Natural killer cell (primary cell): Measurements from ENCODE around the gene SYNGR3. TPM values are rescaled to one million over a fixed set of nuclear protein-coding genes. Genes with fewer than 3 reads are reported as not detected.

Experiments
- ATAC-seq, 3 donors: fragments of 150-1000 bp in 2 of 3; fragments of 200-7000 bp in 1 of 3; cut with Tn5 transposase; 1 replicate in 1 of 3; 2 replicates in 2 of 3; pipeline ENCODE4 v1.10.0; 2021; ENCODE audit warnings: mild to moderate bottlenecking in 2 of 3, moderate library complexity in 2 of 3
- DNase-seq, 2 donors: peaks; one replicate each; pipeline versions ENCODE4 v3.0.0 to v3.0.0-alpha.2; 2013 to 2021; ENCODE audit warnings: mixed read lengths in 1 of 2
- H3K27ac ChIP-seq: one replicate; pipeline ENCODE4 v1.5.1; 2013; ENCODE audit warnings: mild to moderate bottlenecking, low read length
- H3K27me3 ChIP-seq: one replicate; pipeline ENCODE4 v1.6.1; 2013; ENCODE audit warnings: low read length; ENCODE audit not compliant: control insufficient read depth, insufficient read depth
- H3K36me3 ChIP-seq: one replicate; pipeline ENCODE4 v1.6.1; 2013; ENCODE audit warnings: low read length; ENCODE audit not compliant: control insufficient read depth, insufficient read depth
- H3K4me1 ChIP-seq: one replicate; pipeline ENCODE4 v1.6.1; 2013; ENCODE audit warnings: low read length; ENCODE audit not compliant: control insufficient read depth, insufficient read depth
- H3K4me3 ChIP-seq: one replicate; pipeline ENCODE4 v1.5.1; 2013; ENCODE audit warnings: low read length
- H3K9me3 ChIP-seq: one replicate; pipeline ENCODE4 v1.6.1; 2013; ENCODE audit warnings: low read length; ENCODE audit not compliant: control insufficient read depth, insufficient read depth
- H3K27ac Mint-ChIP-seq, 2 donors: one replicate each; pipeline ENCODE4 v1.8.0; 2022; ENCODE audit warnings: mild to moderate bottlenecking in 2 of 2, mixed read lengths in 2 of 2, moderate library complexity in 1 of 2
- H3K27me3 Mint-ChIP-seq, 2 donors: one replicate each; pipeline ENCODE4 v1.8.0; 2022; ENCODE audit warnings: low read depth in 2 of 2, mixed read lengths in 2 of 2
- H3K36me3 Mint-ChIP-seq: one replicate; pipeline ENCODE4 v1.8.0; 2022; ENCODE audit warnings: mixed read lengths
- H3K4me1 Mint-ChIP-seq, 2 donors: one replicate each; pipeline ENCODE4 v1.8.0; 2022; ENCODE audit warnings: mixed read lengths in 2 of 2
- H3K4me3 Mint-ChIP-seq: one replicate; pipeline ENCODE4 v1.8.0; 2022; ENCODE audit warnings: mild to moderate bottlenecking, moderate library complexity, mixed read lengths
- H3K9me3 Mint-ChIP-seq, 2 donors: one replicate each; pipeline ENCODE4 v1.8.0; 2022; ENCODE audit warnings: mixed read lengths in 2 of 2
- WGBS: methylation state at CpG from one replicate; pipeline ENCODE4 v1.1.7; 2013; ENCODE audit warnings: missing lambda C conversion rate; ENCODE audit not compliant: insufficient coverage; 5-methylcytosine and 5-hydroxymethylcytosine counted together
- intact Hi-C: fragments of 100-400 bp; cut with micrococcal nuclease; formaldehyde crosslinking; loops from one replicate; pipeline ENCODE4 v1.14.2; 2022
- total RNA-seq, 4 donors: library from RNA; stranded (reverse); fragments of 120-200 nt in 1 of 4; gene quantifications; one replicate each; pipeline versions ENCODE4 v1.2.3 to v1.2.4, GENCODE V29; 2013 to 2022
- TF ChIP-seq, protein P1 (sequence below): fragments of 200-600 bp; IDR thresholded peaks from one replicate; pipeline ENCODE4 v1.8.0; 2022; ENCODE audit warnings: antibody characterized with exemption

Gene SYNGR3
- total RNA-seq, 3 donors from 2014 or later (not counting 1 experiment from before 2014, with no cell fraction given) = 10.3 to 19.3 (median 19.1) TPM

DNA sequence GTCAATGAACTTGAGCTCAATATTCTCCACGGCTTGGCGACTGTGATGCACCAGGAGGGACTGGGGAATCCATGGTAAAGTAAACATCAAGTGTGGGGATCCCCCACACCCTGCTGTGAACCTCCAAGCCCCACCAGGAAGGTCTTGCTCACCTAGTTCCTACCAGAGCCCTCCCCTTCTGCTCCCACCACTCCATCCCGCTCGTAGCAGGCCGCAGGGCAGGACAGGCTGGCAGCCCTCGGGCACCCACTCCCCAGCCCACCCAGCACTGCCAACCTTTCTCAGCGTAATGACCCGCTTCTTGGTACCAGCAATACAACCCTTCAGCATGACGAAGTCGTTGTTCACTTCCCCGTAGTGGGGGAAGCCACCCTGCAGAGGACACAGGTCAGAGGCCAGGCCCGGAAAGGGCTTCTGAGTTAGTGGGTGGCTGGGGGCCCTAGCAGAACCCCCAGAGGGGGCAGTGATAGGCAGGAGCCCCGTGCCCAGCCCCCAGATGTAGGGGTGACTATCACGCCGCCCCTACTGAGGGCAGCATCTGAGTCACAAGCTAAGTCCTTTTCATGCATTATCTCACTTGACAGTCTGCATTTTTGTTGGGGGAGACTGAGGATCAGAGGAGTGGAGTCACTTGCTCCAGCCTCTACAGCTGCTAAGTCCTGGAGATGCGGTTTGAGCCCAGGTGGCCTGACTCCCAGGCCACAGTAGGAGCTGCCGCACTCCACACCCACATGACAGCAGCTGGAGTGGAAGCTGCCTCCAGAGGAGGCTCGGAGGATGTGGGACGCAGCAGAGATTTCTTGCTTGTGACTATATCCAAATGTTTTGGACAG, 44.0 kb upstream of the SYNGR3 start:
- Histone ChIP-seq H3K9me3 (no peaks in the 10 kb centered on the region), H3K36me3 (no peaks in the 10 kb centered on the region), H3K4me1 (peaks cover 26% of the 10 kb centered on the region), H3K27me3 (no peaks in the 10 kb centered on the region), H3K27ac (no peak overlapping the region), H3K4me3 (no peak overlapping the region)
- H3K27me3 Mint-ChIP-seq = no peaks in the 10 kb centered on the region
- intact Hi-C loops = no loop called here
- H3K36me3 Mint-ChIP-seq = no peaks in the 10 kb centered on the region
- TF ChIP-seq, protein P1, sequence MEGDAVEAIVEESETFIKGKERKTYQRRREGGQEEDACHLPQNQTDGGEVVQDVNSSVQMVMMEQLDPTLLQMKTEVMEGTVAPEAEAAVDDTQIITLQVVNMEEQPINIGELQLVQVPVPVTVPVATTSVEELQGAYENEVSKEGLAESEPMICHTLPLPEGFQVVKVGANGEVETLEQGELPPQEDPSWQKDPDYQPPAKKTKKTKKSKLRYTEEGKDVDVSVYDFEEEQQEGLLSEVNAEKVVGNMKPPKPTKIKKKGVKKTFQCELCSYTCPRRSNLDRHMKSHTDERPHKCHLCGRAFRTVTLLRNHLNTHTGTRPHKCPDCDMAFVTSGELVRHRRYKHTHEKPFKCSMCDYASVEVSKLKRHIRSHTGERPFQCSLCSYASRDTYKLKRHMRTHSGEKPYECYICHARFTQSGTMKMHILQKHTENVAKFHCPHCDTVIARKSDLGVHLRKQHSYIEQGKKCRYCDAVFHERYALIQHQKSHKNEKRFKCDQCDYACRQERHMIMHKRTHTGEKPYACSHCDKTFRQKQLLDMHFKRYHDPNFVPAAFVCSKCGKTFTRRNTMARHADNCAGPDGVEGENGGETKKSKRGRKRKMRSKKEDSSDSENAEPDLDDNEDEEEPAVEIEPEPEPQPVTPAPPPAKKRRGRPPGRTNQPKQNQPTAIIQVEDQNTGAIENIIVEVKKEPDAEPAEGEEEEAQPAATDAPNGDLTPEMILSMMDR = no peak
- WGBS = 86% methylated on average over 19 of the region's 19 CpGs
- ATAC-seq = no peak
- peaks cover 6 to 24% of the 10 kb centered on the region in 2 donors for H3K4me1 Mint-ChIP-seq
- H3K27ac Mint-ChIP-seq = no peak overlapping the region
- DNase-seq = no peak
- no peak overlapping the region for H3K4me3 Mint-ChIP-seq
- H3K9me3 Mint-ChIP-seq = no peaks in the 10 kb centered on the region

DNA sequence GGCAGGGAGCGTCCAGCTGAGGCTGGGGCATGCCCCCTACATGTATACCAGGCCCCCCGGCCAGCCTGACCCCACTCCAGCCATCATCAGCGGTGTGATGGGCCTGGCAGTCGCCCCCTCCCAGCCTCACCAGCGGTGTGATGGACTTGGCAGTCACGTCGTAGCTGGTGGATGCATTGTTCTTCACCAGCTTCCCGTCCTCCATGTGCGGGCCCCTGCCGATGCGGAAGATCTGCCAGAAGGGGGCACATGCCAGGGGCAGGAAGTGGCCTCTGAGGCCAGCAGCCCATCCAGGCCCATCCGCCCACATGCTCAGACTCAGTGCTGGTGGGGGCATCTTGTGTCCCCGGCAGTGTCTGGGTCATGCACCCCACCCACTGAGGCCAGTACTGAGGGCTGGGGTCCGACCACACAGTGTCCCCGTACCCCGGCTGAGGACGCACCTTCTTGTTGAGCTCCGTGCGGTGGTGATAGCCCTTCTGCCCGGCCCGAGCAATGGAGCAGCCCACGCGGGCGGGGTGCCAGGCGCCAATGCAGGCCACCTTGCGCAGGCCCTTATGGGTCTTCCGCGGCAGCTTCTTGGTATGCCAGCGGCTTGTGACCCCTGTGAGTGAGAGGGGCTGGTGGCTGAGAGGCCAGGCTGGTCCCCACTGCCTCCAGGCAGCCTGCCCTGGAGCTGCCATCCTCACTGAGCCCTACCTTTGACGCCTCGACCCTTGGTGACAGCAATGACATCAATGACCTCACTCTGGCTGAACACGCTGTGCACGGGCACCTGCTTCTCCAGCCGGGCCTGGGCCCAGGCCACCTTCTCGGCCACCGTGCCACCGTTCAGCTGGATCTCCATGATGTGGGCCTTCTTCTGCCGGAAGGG, 43.0 kb upstream of the SYNGR3 start:
- no peak for ATAC-seq
- Histone ChIP-seq H3K27ac (no peak overlapping the region), H3K9me3 (no peaks in the 10 kb centered on the region), H3K4me1 (peaks cover 16% of the 10 kb centered on the region), H3K27me3 (no peaks in the 10 kb centered on the region), H3K4me3 (no peak overlapping the region), H3K36me3 (no peaks in the 10 kb centered on the region)
- no peak for DNase-seq
- WGBS = 91% methylated on average over 38 of the region's 38 CpGs
- H3K36me3 Mint-ChIP-seq = no peaks in the 10 kb centered on the region
- peaks cover 6 to 22% of the 10 kb centered on the region in 2 donors for H3K4me1 Mint-ChIP-seq
- no peaks in the 10 kb centered on the region for H3K27me3 Mint-ChIP-seq
- H3K9me3 Mint-ChIP-seq = no peaks in the 10 kb centered on the region
- no peak overlapping the region for H3K27ac Mint-ChIP-seq
- TF ChIP-seq, protein P1 = no peak
- no peak overlapping the region for H3K4me3 Mint-ChIP-seq
- intact Hi-C loops = no loop called here

DNA sequence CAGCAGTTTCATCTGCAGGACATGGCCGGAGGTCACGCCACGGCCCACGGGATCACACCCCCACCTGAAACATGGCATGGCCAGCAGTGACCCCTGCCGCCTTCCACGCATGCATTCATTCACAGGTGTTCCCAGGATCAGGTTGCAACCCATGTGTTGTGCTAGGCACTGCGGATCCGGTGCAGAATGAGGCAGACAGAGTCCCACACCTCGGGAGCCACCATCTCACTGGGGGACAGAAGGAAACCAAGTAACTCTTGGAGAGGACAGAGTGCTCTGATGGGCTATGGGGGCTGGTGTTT, 42.5 kb upstream of the SYNGR3 start:
- 93% methylated on average over 9 of the region's 9 CpGs for WGBS
- no peaks in the 10 kb centered on the region for H3K9me3 Mint-ChIP-seq
- H3K27ac Mint-ChIP-seq = no peak overlapping the region
- H3K36me3 Mint-ChIP-seq = no peaks in the 10 kb centered on the region
- intact Hi-C loops = no loop called here
- H3K36me3 ChIP-seq = no peaks in the 10 kb centered on the region
- H3K4me3 ChIP-seq = no peak overlapping the region
- H3K4me3 Mint-ChIP-seq = no peak overlapping the region
- DNase-seq (no peak), ATAC-seq (no peak)
- TF ChIP-seq, protein P1 = no peak
- no peak overlapping the region for H3K27ac ChIP-seq
- peaks cover 10% of the 10 kb centered on the region for H3K4me1 ChIP-seq
- H3K9me3 ChIP-seq = no peaks in the 10 kb centered on the region
- peaks cover 6 to 16% of the 10 kb centered on the region in 2 donors for H3K4me1 Mint-ChIP-seq
- H3K27me3 Mint-ChIP-seq = no peaks in the 10 kb centered on the region
- H3K27me3 ChIP-seq = no peaks in the 10 kb centered on the region
